ENCODE measurements around the gene INHA.

Gene INHA

GRCh38 chr2:219540784-219541504 is 31.2 kb upstream of the INHA start:
- no peak for DNase-seq

- DNase-seq, result peak; percentile 92
Observed at GRCh38 chr2:219541611-219542180, 30.4 kb upstream of the INHA start.

- DNase-seq, result no peak
Observed at GRCh38 chr2:219542931-219543595, 29.0 kb upstream of the INHA start.

GRCh38 chr2:219543596-219544358 is 28.3 kb upstream of the INHA start, which contains the start of the genes CHPF and TMEM198:
CHPF (minus strand) TSS chr2:219543809; CDS start chr2:219543538, 271 bp downstream.
TMEM198 (plus strand) TSS chr2:219544028; CDS start chr2:219544728, 700 bp downstream.
- DNase-seq, result peak; percentile 97

- no peak for DNase-seq
Observed at GRCh38 chr2:219544567-219544966, 27.5 kb upstream of the INHA start.

- DNase-seq, result no peak
Observed at GRCh38 chr2:219545295-219545942, 26.7 kb upstream of the INHA start.

GRCh38 chr2:219545943-219546352 is 26.2 kb upstream of the INHA start:
- DNase-seq, result no peak

- DNase-seq, result no peak
Observed at GRCh38 chr2:219547621-219548020, 24.5 kb upstream of the INHA start.

- DNase-seq, result no peak
Observed at GRCh38 chr2:219548990-219549389, 23.1 kb upstream of the INHA start.

GRCh38 chr2:219549619-219550018 is 22.5 kb upstream of the INHA start:
- DNase-seq, result no peak

- no peak for DNase-seq
Observed at GRCh38 chr2:219551441-219552381, 20.4 kb upstream of the INHA start.

- DNase-seq, result peak; percentile 88
Observed at GRCh38 chr2:219552382-219553167, 19.5 kb upstream of the INHA start.

GRCh38 chr2:219553168-219553417 is 19.0 kb upstream of the INHA start:
- DNase-seq, result no peak

GRCh38 chr2:219553463-219553963 is 18.6 kb upstream of the INHA start:
- no peak for DNase-seq

GRCh38 chr2:219554350-219554749 is 17.8 kb upstream of the INHA start:
- DNase-seq, result no peak

GRCh38 chr2:219555956-219556355 is 16.2 kb upstream of the INHA start:
- no peak for DNase-seq

- no peak for DNase-seq
Observed at GRCh38 chr2:219556413-219556812, 15.7 kb upstream of the INHA start.

GRCh38 chr2:219557320-219557719 is 14.8 kb upstream of the INHA start:
- DNase-seq, result no peak

- no peak for DNase-seq
Observed at GRCh38 chr2:219557791-219558785, 14.0 kb upstream of the INHA start.

Data from stimulated activated CD4-positive, alpha-beta T cell treated with anti-CD3 and anti-CD28 coated beads, Interleukin-15, amount 100 ng/mL, for 24 hours (primary cell).